ENCODE data around the gene CXCL12.

The CXCL12 gene

GRCh38 chr10:44373341-44373995, 11.4 kb downstream of the CXCL12 start:
- no peak for DNase-seq (ENCODE audit: low read depth)
- H3K4me3 ChIP-seq (ENCODE audit: low read depth, low read length): no peak overlapping the region
- TF ChIP-seq CTCF (IDR thresholded peaks at IDR 0.05; ENCODE audit: insufficient read depth, low read depth, low read length, missing control alignments): no peak

GRCh38 chr10:44372181-44372580, 12.7 kb downstream of the CXCL12 start:
- TF ChIP-seq CTCF (IDR thresholded peaks at IDR 0.05; ENCODE audit: insufficient read depth, low read depth, low read length, missing control alignments): no peak
- no peak overlapping the region for H3K4me3 ChIP-seq (ENCODE audit: low read depth, low read length)
- DNase-seq (ENCODE audit: low read depth): no peak

GRCh38 chr10:44370731-44371248, 14.1 kb downstream of the CXCL12 start:
- TF ChIP-seq CTCF (IDR thresholded peaks at IDR 0.05; ENCODE audit: insufficient read depth, low read depth, low read length, missing control alignments): no peak
- H3K4me3 ChIP-seq (ENCODE audit: low read depth, low read length): no peak overlapping the region
- DNase-seq (ENCODE audit: low read depth): no peak

- H3K4me3 ChIP-seq (ENCODE audit: low read depth, low read length): no peak overlapping the region
- no peak for DNase-seq (ENCODE audit: low read depth)
- no peak for TF ChIP-seq CTCF (IDR thresholded peaks at IDR 0.05; ENCODE audit: insufficient read depth, low read depth, low read length, missing control alignments)
These were observed 15.0 kb downstream of the CXCL12 start for GRCh38 chr10:44369854-44370253.

- DNase-seq (ENCODE audit: low read depth): no peak
- no peak overlapping the region for H3K4me3 ChIP-seq (ENCODE audit: low read depth, low read length)
- no peak for TF ChIP-seq CTCF (IDR thresholded peaks at IDR 0.05; ENCODE audit: insufficient read depth, low read depth, low read length, missing control alignments)
These were observed 15.6 kb downstream of the CXCL12 start for GRCh38 chr10:44369296-44369695.

GRCh38 chr10:44368637-44369036, 16.3 kb downstream of the CXCL12 start:
- H3K4me3 ChIP-seq (ENCODE audit: low read depth, low read length): no peak overlapping the region
- no peak for TF ChIP-seq CTCF (IDR thresholded peaks at IDR 0.05; ENCODE audit: insufficient read depth, low read depth, low read length, missing control alignments)
- no peak for DNase-seq (ENCODE audit: low read depth)
